ENCODE measurements around the gene SPAG5.

- TF ChIP-seq CTCF (IDR thresholded peaks at IDR 0.05; ENCODE audit: low read depth, low read length, poor library complexity, severe bottlenecking), result no peak
- TF ChIP-seq EZH2phosphoT487 (IDR thresholded peaks at IDR 0.05; ENCODE audit: borderline replicate concordance, low read length), result no peak
Measured at GRCh38 chr17:28527859-28528258, 71.0 kb downstream of the SPAG5 start.

Measured in DOHH2 (cell line).